IPS-15b (cell line): ENCODE data around the gene PMEPA1.

ENCODE experiments used
- H3K27me3 ChIP-seq: one replicate; pipeline ENCODE4 v1.6.1; 2013; ENCODE audit warnings: low read length; ENCODE audit not compliant: control insufficient read depth, insufficient read depth
- H3K36me3 ChIP-seq: one replicate; pipeline ENCODE4 v1.6.1; 2013; ENCODE audit warnings: low read length; ENCODE audit not compliant: control insufficient read depth, insufficient read depth
- H3K4me1 ChIP-seq: one replicate; pipeline ENCODE4 v1.6.1; 2013; ENCODE audit warnings: mild to moderate bottlenecking, low read length; ENCODE audit not compliant: control insufficient read depth, insufficient read depth
- H3K4me3 ChIP-seq: one replicate; pipeline ENCODE4 v1.5.1; 2013; ENCODE audit warnings: low read depth, low read length
- H3K9ac ChIP-seq: one replicate; pipeline ENCODE4 v1.6.1; 2013; ENCODE audit warnings: low read depth, mild to moderate bottlenecking, low read length
- H3K9me3 ChIP-seq: one replicate; pipeline ENCODE4 v1.6.1; 2013; ENCODE audit warnings: mild to moderate bottlenecking, low read length; ENCODE audit not compliant: control insufficient read depth, insufficient read depth

The PMEPA1 gene

GRCh38 chr20:57618091-57618763 is 91.6 kb downstream of the PMEPA1 start:
- H3K4me1 ChIP-seq: no peaks in the 10 kb centered on the region
- no peaks in the 10 kb centered on the region for H3K36me3 ChIP-seq
- no peak overlapping the region for H3K9ac ChIP-seq
- H3K9me3 ChIP-seq: no peaks in the 10 kb centered on the region
- H3K27me3 ChIP-seq: no peaks in the 10 kb centered on the region
- no peak overlapping the region for H3K4me3 ChIP-seq

DNA sequence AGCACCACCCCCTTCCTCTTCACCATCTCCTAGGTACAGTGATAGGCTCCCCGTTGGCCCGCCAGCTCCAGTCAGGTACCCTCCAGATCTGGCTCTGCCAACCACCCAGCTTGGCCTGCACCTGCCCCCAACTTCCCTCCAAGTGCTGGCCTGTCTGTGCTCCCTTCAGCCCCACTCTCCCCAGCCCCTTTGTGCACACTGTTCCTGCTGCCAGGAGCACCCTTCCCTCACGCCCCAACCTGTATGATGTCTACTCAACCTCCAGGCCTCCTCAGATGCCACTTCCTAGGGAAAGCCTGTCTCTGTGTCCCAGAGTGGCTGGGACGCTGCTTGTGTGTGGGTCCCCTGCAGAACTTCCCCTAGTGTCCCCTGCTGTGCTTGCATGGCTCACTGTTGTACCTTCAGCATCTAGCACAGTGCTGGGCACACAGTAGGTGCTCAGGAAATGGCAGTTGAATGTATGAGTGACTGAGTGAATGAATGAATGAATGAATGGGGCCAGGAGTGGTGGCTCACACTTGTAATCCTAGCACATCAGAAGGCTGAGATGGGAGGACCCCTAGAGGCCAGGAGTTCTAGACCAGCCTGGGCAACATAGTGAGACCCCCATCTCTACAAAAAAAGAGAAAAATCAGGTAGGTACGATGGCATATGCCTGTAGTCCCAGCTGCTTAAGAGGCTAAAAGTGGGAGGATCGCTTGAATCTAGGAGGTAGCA is 92.6 kb downstream of the PMEPA1 start:
- H3K36me3 ChIP-seq: no peaks in the 10 kb centered on the region
- H3K9ac ChIP-seq: no peak overlapping the region
- H3K9me3 ChIP-seq: no peaks in the 10 kb centered on the region
- H3K4me1 ChIP-seq: no peaks in the 10 kb centered on the region
- H3K4me3 ChIP-seq: no peak overlapping the region
- H3K27me3 ChIP-seq: no peaks in the 10 kb centered on the region

DNA sequence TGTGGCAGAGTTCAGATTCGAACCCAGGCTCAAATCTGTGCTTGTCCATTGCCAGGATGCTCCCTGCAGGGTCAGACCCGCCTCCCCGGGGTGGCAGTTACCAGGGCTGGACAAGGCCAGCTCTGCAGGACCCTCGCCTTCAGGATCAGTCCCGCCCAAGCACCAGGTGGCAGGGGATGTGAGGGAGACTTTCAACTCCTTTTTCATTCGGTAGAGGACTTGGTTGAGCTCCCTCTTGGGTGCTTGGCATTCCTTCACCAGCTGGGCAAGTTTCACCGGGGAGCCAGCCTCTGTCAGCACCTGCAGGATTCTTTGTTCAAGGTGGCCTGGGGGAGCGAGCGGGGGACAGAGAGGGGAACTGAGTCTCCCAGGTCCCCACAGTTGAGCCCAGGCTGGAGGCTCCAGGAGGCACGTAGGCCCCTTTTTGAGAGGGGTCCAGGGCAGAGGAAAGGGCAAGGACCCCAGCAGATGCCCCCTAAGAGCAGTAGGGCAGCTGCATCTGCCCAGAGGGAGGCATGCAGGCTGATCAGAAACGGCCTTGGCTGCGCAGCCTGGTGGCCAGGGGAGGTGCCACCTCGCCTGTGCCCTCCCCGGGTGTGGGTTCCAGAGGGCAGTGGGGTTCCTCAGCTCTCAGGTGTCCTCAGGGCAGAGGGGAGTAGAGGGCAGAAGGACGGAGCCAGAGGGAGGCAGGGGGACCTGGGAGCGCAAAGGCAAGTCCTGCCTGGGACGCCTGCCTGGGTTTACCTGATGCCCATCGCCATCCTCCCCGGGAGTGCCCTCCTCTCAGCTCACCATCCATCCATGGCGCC is 93.5 kb downstream of the PMEPA1 start:
- Histone ChIP-seq H3K9me3 (no peaks in the 10 kb centered on the region), H3K36me3 (no peaks in the 10 kb centered on the region), H3K9ac (no peak overlapping the region), H3K4me1 (no peaks in the 10 kb centered on the region), H3K4me3 (no peak overlapping the region), H3K27me3 (no peaks in the 10 kb centered on the region)

GRCh38 chr20:57615445-57615811 is 94.4 kb downstream of the PMEPA1 start:
- Histone ChIP-seq H3K27me3 (no peaks in the 10 kb centered on the region), H3K4me3 (no peak overlapping the region), H3K4me1 (no peaks in the 10 kb centered on the region), H3K9me3 (no peaks in the 10 kb centered on the region), H3K9ac (no peak overlapping the region), H3K36me3 (no peaks in the 10 kb centered on the region)

DNA sequence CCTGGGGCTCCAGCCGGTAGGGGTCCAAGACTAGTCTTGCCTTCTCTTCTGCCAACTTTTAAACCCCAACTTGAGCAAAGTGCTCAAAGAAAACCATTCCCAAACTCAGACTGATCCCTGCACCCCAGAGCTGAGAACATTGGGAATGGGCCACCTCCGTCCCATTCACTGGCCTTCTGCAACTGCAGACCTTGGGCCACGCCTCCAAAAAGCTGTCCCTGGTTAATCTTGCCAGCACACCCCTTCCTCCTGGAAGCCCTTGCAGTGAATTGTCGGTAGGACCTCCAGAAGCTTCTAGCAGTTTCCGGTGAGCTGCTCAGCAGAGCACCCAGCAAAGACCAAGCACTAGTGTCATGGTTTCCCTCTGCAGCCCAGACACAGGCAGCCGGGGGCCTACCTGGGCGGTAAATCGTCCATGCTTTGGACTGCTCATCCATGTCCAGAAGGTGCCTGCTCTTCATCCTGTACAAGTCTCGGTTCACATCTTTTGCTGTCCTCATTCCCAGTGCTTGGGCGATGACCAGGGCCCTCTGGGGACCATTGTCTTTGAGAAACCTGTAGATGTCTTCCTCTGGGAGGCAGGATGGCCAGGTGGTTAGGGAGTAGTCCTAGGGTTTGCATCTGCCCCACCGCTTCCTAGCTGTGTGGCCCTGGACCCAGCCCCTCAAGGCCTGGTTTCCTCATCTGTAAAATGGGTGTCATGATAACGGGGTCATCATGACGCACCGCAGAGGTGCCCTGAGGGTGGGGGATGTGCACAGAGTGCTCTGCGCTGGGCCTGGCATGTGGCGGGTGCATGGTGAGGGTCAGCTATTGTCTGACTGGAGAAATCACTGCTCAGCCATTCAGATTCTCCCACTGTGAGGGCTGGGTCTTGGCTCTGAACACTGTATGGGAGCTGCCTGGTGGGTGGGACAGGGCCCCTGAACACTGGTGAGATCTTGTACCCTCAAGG is 95.0 kb downstream of the PMEPA1 start:
- no peaks in the 10 kb centered on the region for H3K27me3 ChIP-seq

DNA sequence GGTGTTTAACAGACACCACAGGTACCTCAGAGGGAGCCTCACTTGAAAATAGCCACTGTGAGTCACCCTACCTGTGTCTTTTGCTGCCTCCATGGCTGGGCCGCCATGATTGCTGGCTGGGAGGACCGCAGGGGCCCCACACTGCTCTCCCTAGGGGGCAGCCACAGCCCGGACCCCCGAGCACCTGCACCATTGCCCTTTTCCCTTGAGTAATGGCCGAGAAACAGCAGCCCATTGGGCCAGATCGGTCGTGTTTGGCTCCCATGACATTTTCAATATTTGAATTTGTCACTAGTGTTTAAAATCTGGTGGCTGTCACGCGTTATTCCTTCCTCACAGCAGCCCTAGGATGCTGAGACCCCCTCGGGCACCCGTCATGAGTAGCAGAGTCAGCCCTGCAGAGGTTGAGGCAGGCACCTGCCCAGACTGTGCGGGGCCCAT is 96.3 kb downstream of the PMEPA1 start:
- Histone ChIP-seq H3K4me1 (no peaks in the 10 kb centered on the region), H3K9me3 (no peaks in the 10 kb centered on the region), H3K9ac (no peak overlapping the region), H3K36me3 (no peaks in the 10 kb centered on the region), H3K4me3 (no peak overlapping the region), H3K27me3 (no peaks in the 10 kb centered on the region)

More for the DNA sequence above, 95.0 kb downstream of the PMEPA1 start:
- no peaks in the 10 kb centered on the region for H3K9me3 ChIP-seq
- H3K36me3 ChIP-seq: no peaks in the 10 kb centered on the region
- no peaks in the 10 kb centered on the region for H3K4me1 ChIP-seq
- no peak overlapping the region for H3K4me3 ChIP-seq
- no peak overlapping the region for H3K9ac ChIP-seq

DNA sequence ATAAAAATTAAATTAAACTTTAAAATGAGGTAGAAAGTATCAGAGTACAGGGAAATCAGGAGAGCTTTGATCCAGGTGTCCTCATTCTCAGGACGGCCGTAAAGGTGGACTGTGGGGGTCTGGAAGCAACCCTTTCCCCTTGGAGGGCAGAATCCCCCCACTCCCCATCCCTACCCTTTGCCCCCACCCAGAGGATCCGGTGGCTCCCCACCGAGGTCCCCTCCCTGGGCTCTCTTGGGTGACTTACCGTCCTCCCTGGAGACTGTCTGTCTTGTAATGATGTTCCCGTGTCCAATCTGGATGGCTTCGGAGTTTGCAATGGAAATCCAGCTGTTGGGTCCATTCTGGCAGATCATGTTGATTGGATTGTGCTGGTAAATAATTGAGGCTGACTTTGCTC is 96.9 kb downstream of the PMEPA1 start:
- Histone ChIP-seq H3K4me1 (no peaks in the 10 kb centered on the region), H3K9ac (no peak overlapping the region), H3K36me3 (no peaks in the 10 kb centered on the region), H3K4me3 (no peak overlapping the region), H3K9me3 (no peaks in the 10 kb centered on the region), H3K27me3 (no peaks in the 10 kb centered on the region)

DNA sequence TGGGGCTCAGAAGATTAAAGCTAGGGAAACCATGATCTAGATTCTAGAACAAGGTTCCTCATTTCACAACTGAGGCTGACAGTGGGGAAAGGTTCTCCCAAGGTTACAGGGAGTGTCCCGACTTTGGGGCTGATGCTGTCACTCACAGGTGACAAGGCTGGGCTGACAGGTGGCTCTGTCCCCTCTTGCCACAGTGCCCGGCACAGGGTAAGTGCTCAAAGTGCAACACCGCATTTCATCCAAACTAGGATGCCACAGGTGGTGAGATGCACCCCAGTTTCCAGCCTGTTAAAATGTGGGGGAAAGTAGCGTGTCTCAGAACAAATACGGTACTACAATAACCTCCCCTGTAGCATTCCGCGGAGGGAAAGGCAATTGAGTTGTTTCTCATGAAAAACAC is 97.4 kb downstream of the PMEPA1 start:
- Histone ChIP-seq H3K4me1 (no peaks in the 10 kb centered on the region), H3K9ac (no peak overlapping the region), H3K4me3 (no peak overlapping the region), H3K27me3 (no peaks in the 10 kb centered on the region), H3K36me3 (no peaks in the 10 kb centered on the region), H3K9me3 (no peaks in the 10 kb centered on the region)

GRCh38 chr20:57611586-57612311 is 98.1 kb downstream of the PMEPA1 start:
- Histone ChIP-seq H3K4me1 (no peaks in the 10 kb centered on the region), H3K9me3 (no peaks in the 10 kb centered on the region), H3K36me3 (no peaks in the 10 kb centered on the region), H3K9ac (no peak overlapping the region), H3K4me3 (no peak overlapping the region), H3K27me3 (no peaks in the 10 kb centered on the region)

DNA sequence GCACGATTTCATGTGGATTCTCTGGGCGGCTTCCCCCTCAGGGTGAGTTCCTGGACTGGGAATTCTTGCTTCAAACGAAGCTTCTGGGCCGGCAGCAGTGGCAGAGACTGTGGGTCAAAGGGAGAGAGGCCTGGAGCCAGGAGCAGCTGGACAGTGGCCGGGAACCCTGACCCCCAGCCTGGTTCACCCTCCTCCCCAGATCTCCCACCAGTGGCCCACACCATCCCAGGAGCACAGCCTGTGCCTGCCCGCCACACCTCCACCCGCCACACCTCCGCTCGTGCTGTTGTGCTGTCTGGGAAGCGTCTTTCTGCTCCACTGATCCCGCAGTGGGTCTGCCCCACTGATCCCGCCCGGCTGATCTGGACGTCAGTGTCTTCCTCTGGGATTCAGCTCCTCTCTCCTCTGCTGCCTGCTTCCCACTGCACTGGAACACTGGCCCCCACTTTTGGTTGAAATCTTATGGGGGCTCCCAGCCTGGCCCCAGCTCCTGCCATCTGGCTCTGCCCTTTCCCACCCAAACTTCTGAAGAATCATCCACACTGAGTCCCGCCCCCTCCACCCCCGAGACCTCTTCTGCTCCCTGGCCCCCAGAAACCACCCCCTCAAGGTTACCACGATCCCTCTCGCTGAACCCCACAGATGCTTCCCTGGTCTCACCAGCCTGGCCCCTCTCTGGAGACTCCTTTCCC is 99.4 kb downstream of the PMEPA1 start:
- no peaks in the 10 kb centered on the region for H3K36me3 ChIP-seq
- no peaks in the 10 kb centered on the region for H3K9me3 ChIP-seq
- H3K4me1 ChIP-seq: no peaks in the 10 kb centered on the region
- no peak overlapping the region for H3K9ac ChIP-seq
- no peaks in the 10 kb centered on the region for H3K27me3 ChIP-seq
- no peak overlapping the region for H3K4me3 ChIP-seq
